Endodermal cell (in vitro differentiated cells): ENCODE measurements around the gene CRPPA. TPM values are rescaled to one million over a fixed set of nuclear protein-coding genes. Genes with fewer than 3 reads are reported as not detected.

Experiments
- DNase-seq: peaks from one replicate; pipeline ENCODE4 v3.0.0-alpha.2; 2017
- H3K27ac ChIP-seq: 2 replicates; pipeline ENCODE4 v1.5.1; 2013; ENCODE audit warnings: mild to moderate bottlenecking, low read depth, low read length, moderate library complexity
- H3K27me3 ChIP-seq: 2 replicates; pipeline ENCODE4 v1.6.1; 2013; ENCODE audit warnings: mild to moderate bottlenecking, low read length, moderate library complexity; ENCODE audit not compliant: insufficient read depth, control insufficient read depth, poor library complexity, severe bottlenecking
- H3K36me3 ChIP-seq: 2 replicates; pipeline ENCODE4 v1.7.0; 2013; ENCODE audit warnings: mild to moderate bottlenecking, low read length, moderate library complexity; ENCODE audit not compliant: control insufficient read depth, insufficient read depth
- H3K4me1 ChIP-seq: one replicate; pipeline ENCODE4 v1.7.0; 2013; ENCODE audit warnings: low read length; ENCODE audit not compliant: control insufficient read depth, insufficient read depth
- H3K4me3 ChIP-seq: 2 replicates; pipeline ENCODE4 v1.5.1; 2013; ENCODE audit warnings: mild to moderate bottlenecking, low read length, moderate library complexity
- H3K9ac ChIP-seq: 2 replicates; pipeline ENCODE4 v1.6.1; 2013; ENCODE audit warnings: mild to moderate bottlenecking, low read length, moderate library complexity; ENCODE audit not compliant: poor library complexity, severe bottlenecking; ENCODE audit errors: extremely low read depth
- H3K9me3 ChIP-seq: 2 replicates; pipeline ENCODE4 v1.6.1; 2013; ENCODE audit warnings: mild to moderate bottlenecking, low read length, moderate library complexity; ENCODE audit not compliant: control insufficient read depth
- H3K27ac Mint-ChIP-seq: 2 replicates; pipeline ENCODE4 v1.8.0; 2020; ENCODE audit warnings: mixed read lengths
- H3K27me3 Mint-ChIP-seq: 2 replicates; pipeline ENCODE4 v1.8.0; 2021; ENCODE audit warnings: mild to moderate bottlenecking, mixed read lengths; ENCODE audit not compliant: insufficient read depth
- H3K36me3 Mint-ChIP-seq: 2 replicates; pipeline ENCODE4 v1.8.0; 2020; ENCODE audit warnings: low read depth, mixed read lengths
- H3K4me1 Mint-ChIP-seq: 2 replicates; pipeline ENCODE4 v1.8.0; 2020; ENCODE audit warnings: mixed read lengths
- H3K4me3 Mint-ChIP-seq: 2 replicates; pipeline ENCODE4 v1.8.0; 2020; ENCODE audit warnings: mild to moderate bottlenecking, moderate library complexity, mixed read lengths
- H3K9me3 Mint-ChIP-seq: 2 replicates; pipeline ENCODE4 v1.8.0; 2020; ENCODE audit warnings: mild to moderate bottlenecking, mixed read lengths
- CTCF ChIP-seq: fragments of 200-600 bp; sonication (generic); conservative IDR thresholded peaks from 2 replicates; pipeline ENCODE4 v1.5.0; 2021; ENCODE audit warnings: antibody characterized with exemption, mild to moderate bottlenecking
- WGBS, 2 experiments: methylation state at CpG; one replicate each; pipeline versions ENCODE4 v1.1.5 to v1.1.7; 2013; ENCODE audit warnings: missing lambda C conversion rate in 2 of 2, mixed read lengths in 1 of 2; ENCODE audit not compliant: insufficient coverage in 1 of 2, insufficient read length in 1 of 2; 5-methylcytosine and 5-hydroxymethylcytosine counted together
- total RNA-seq, 2 donors: library from RNA; stranded (reverse); fragmentation: NEBNext Ultra II Directional in 1 of 2; extraction: Animal tissue kit (Norgen Biotek cat#: 25700) in 1 of 2; gene quantifications; 2 replicates in 1 of 2; 3 replicates in 1 of 2; pipeline ENCODE4 v1.2.1, GENCODE V29; 2021

The CRPPA gene
- total RNA-seq, 2 donors from 2014 or later = 3.7 to 5.4 TPM

- Mint-ChIP-seq H3K27ac (no peak overlapping the region), H3K4me3 (no peak overlapping the region), H3K4me1 (peaks cover 3% of the 10 kb centered on the region), H3K36me3 (no peaks in the 10 kb centered on the region), H3K9me3 (no peaks in the 10 kb centered on the region), H3K27me3 (no peaks in the 10 kb centered on the region)
- Histone ChIP-seq H3K4me3 (no peak overlapping the region), H3K4me1 (no peaks in the 10 kb centered on the region), H3K9ac (no peak overlapping the region), H3K27ac (no peak overlapping the region), H3K9me3 (no peaks in the 10 kb centered on the region), H3K36me3 (no peaks in the 10 kb centered on the region), H3K27me3 (no peaks in the 10 kb centered on the region)
- no peak for DNase-seq
- peak; percentile 21 for TF ChIP-seq CTCF
These were observed 11.6 kb downstream of the CRPPA start for GRCh38 chr7:16409777-16410176.

- peaks cover 28% of the 10 kb centered on the region for H3K9me3 Mint-ChIP-seq
- H3K4me3 ChIP-seq = no peak overlapping the region
- peaks cover 26% of the 10 kb centered on the region for H3K36me3 Mint-ChIP-seq
- H3K9me3 ChIP-seq = peaks cover 26% of the 10 kb centered on the region
- no peak for DNase-seq
- 89% methylated on average over 1 of the region's 1 CpG; no CpG with 5 or more reads in 1 of the 2 experiments for WGBS, 2 experiments
- no peaks in the 10 kb centered on the region for H3K27me3 Mint-ChIP-seq
- H3K27me3 ChIP-seq = no peaks in the 10 kb centered on the region
- H3K27ac Mint-ChIP-seq = no peak overlapping the region
- peaks cover 9% of the 10 kb centered on the region for H3K36me3 ChIP-seq
- no peak overlapping the region for H3K27ac ChIP-seq
- no peak overlapping the region for H3K4me3 Mint-ChIP-seq
- TF ChIP-seq CTCF = no peak
- no peaks in the 10 kb centered on the region for H3K4me1 ChIP-seq
- no peaks in the 10 kb centered on the region for H3K4me1 Mint-ChIP-seq
- no peak overlapping the region for H3K9ac ChIP-seq
These were observed 16.7 kb downstream of the CRPPA start for GRCh38 chr7:16404636-16405035.

GRCh38 chr7:16403475-16403874 lies 17.9 kb downstream of the CRPPA start:
- Histone ChIP-seq H3K9ac (no peak overlapping the region), H3K36me3 (peaks cover 15% of the 10 kb centered on the region), H3K4me1 (no peaks in the 10 kb centered on the region), H3K4me3 (no peak overlapping the region), H3K27me3 (no peaks in the 10 kb centered on the region), H3K9me3 (peaks cover 37% of the 10 kb centered on the region), H3K27ac (no peak overlapping the region)
- no peak for TF ChIP-seq CTCF
- Mint-ChIP-seq H3K27me3 (no peaks in the 10 kb centered on the region), H3K27ac (no peak overlapping the region), H3K9me3 (peaks cover 39% of the 10 kb centered on the region), H3K4me3 (no peak overlapping the region), H3K36me3 (peaks cover 35% of the 10 kb centered on the region), H3K4me1 (no peaks in the 10 kb centered on the region)
- 92 to 100% methylated on average over 1 of the region's 1 CpG for WGBS, 2 experiments
- DNase-seq = no peak
